Endothelial cell of umbilical vein (primary cell): ENCODE results near the gene SNAPC2. TPM values are rescaled to one million over a fixed set of nuclear protein-coding genes. Genes with fewer than 3 reads are reported as not detected.

Source experiments
- BruUV-seq: library from RNA; stranded (reverse); fragments of 400-500 nt; replicated peaks from 2 replicates; lab custom pipeline; 2021; lab: Mats Ljungman, UMichigan
- CTCF ChIA-PET: fragments of 300-600, 350-600 bp; sonication (Branson Sonifier 250); formaldehyde crosslinking; loops from one replicate; lab custom pipeline; 2021; ENCODE audit warnings: antibody characterized with exemption, inconsistent platforms; lab: Charles Lee
- POLR2A ChIA-PET: fragments of 300-600, 350-600 bp; sonication (Branson Sonifier 250); formaldehyde crosslinking; loops from one replicate; lab custom pipeline; 2021; ENCODE audit warnings: antibody characterized with exemption, inconsistent platforms; lab: Charles Lee
- DNase-seq: peaks from one replicate; pipeline ENCODE4 v3.0.0-alpha.2; 2011; ENCODE audit warnings: low read depth, low spot score
- FAIRE-seq: peaks from 2 replicates; lab custom pipeline; 2011; peaks lifted over from hg19 to GRCh38; lab: Jason Lieb, UNC
- H2AFZ ChIP-seq: 2 replicates; pipeline ENCODE4 v1.6.0; 2012; ENCODE audit warnings: low read depth, low read length, control low read depth, inconsistent platforms
- H3K27ac ChIP-seq: 2 replicates; pipeline ENCODE4 v1.5.1; 2011; ENCODE audit warnings: low read depth, mild to moderate bottlenecking, control low read depth, low read length, moderate library complexity; ENCODE audit not compliant: insufficient read depth
- H3K27me3 ChIP-seq, 2 experiments: 2 replicates each; pipeline versions ENCODE4 v1.6.0 to v1.6.1; 2011; ENCODE audit warnings: low read length in 2 of 2, mixed read lengths in 1 of 2; ENCODE audit not compliant: control insufficient read depth in 2 of 2, insufficient read depth in 2 of 2
- H3K36me3 ChIP-seq, 2 experiments: 2 replicates in 1 of 2; 3 replicates in 1 of 2; pipeline ENCODE4 v1.5.1; 2011; ENCODE audit warnings: low read length in 2 of 2, mild to moderate bottlenecking in 1 of 2, moderate library complexity in 1 of 2; ENCODE audit not compliant: control insufficient read depth in 2 of 2, insufficient read depth in 2 of 2; ENCODE audit errors: extremely low read depth in 1 of 2
- H3K4me1 ChIP-seq: 3 replicates; pipeline ENCODE4 v1.5.1; 2011; ENCODE audit warnings: mild to moderate bottlenecking, low read length; ENCODE audit not compliant: control insufficient read depth, insufficient read depth; ENCODE audit errors: extremely low read depth
- H3K4me2 ChIP-seq: 2 replicates; pipeline ENCODE4 v1.6.1; 2011; ENCODE audit warnings: low read length, control low read depth, mixed read lengths; ENCODE audit not compliant: insufficient read depth
- H3K4me3 ChIP-seq, 3 experiments: fragments of 200-600 bp in 1 of 3; sonication (generic), shearing (Covaris generic) in 1 of 3; replicated peaks in 1 of 3; 2 replicates each; pipeline ENCODE4 v1.5.1; 2011 to 2016; ENCODE audit warnings: control low read depth in 3 of 3, low read length in 3 of 3, mild to moderate bottlenecking in 2 of 3, inconsistent platforms in 1 of 3, low read depth in 1 of 3, moderate library complexity in 1 of 3; ENCODE audit not compliant: insufficient read depth in 1 of 3
- H3K79me2 ChIP-seq: 2 replicates; pipeline ENCODE4 v1.6.0; 2012; ENCODE audit warnings: low read length, inconsistent platforms; ENCODE audit not compliant: control insufficient read depth, insufficient read depth
- H3K9ac ChIP-seq: replicated peaks from 2 replicates; pipeline ENCODE3; 2011; ENCODE audit warnings: low read length, control low read depth; ENCODE audit not compliant: insufficient read depth; ENCODE audit errors: extremely low read depth
- H3K9me1 ChIP-seq: replicated peaks from 3 replicates; pipeline ENCODE4 v1.6.0; 2011; ENCODE audit warnings: mild to moderate bottlenecking, low read length; ENCODE audit not compliant: control insufficient read depth, insufficient read depth; ENCODE audit errors: extremely low read depth
- H3K9me3 ChIP-seq: replicated peaks from 2 replicates; pipeline ENCODE4 v1.5.1; 2012; ENCODE audit warnings: low read length, inconsistent platforms; ENCODE audit not compliant: control insufficient read depth, insufficient read depth
- H4K20me1 ChIP-seq: replicated peaks from 2 replicates; pipeline ENCODE3; 2011; ENCODE audit warnings: mild to moderate bottlenecking, low read length; ENCODE audit not compliant: control insufficient read depth, insufficient read depth; ENCODE audit errors: extremely low read depth
- CTCF ChIP-seq, 2 donors: IDR thresholded peaks; 1 replicate in 1 of 2; 2 replicates in 1 of 2; pipeline ENCODE4 v1.5.1; 2011; ENCODE audit warnings: low read length in 2 of 2, mild to moderate bottlenecking in 2 of 2, moderate library complexity in 2 of 2, control low read depth in 1 of 2, inconsistent platforms in 1 of 2, low read depth in 1 of 2; ENCODE audit not compliant: insufficient read depth in 1 of 2; ENCODE audit errors: extremely low read depth in 1 of 2
- EZH2 ChIP-seq: IDR thresholded peaks from 2 replicates; pipeline ENCODE4 v1.6.1; 2012; ENCODE audit warnings: borderline replicate concordance, low read depth, mild to moderate bottlenecking, moderate library complexity, low read length, inconsistent platforms; ENCODE audit not compliant: severe bottlenecking
- FOS ChIP-seq: IDR thresholded peaks from 2 replicates; pipeline ENCODE4 v1.6.1; 2011; ENCODE audit warnings: mild to moderate bottlenecking, low read length, moderate library complexity, borderline replicate concordance; ENCODE audit not compliant: insufficient read depth
- GATA2 ChIP-seq: IDR thresholded peaks from 2 replicates; pipeline ENCODE4 v1.7.0; 2011; ENCODE audit warnings: low read depth, mild to moderate bottlenecking, moderate library complexity, mixed read lengths, low read length; ENCODE audit not compliant: insufficient read length, insufficient read depth
- JUN ChIP-seq: IDR thresholded peaks from 2 replicates; pipeline ENCODE4 v1.6.1; 2011; ENCODE audit warnings: borderline replicate concordance, low read depth; ENCODE audit not compliant: insufficient read length, insufficient read depth
- MAX ChIP-seq: IDR thresholded peaks from 2 replicates; pipeline ENCODE4 v1.6.1; 2011; ENCODE audit not compliant: insufficient read depth, insufficient read length
- MYC ChIP-seq: IDR thresholded peaks from one replicate; pipeline ENCODE4 v1.6.1; 2011; ENCODE audit warnings: mild to moderate bottlenecking, low read depth, low read length
- POLR2A ChIP-seq: IDR thresholded peaks from 2 replicates; pipeline ENCODE4 v1.6.1; 2012; ENCODE audit warnings: low read depth, mild to moderate bottlenecking, control low read depth, low read length
- POLR2AphosphoS5 ChIP-seq: IDR thresholded peaks from 2 replicates; pipeline ENCODE4 v1.6.1; 2012; ENCODE audit warnings: low read depth, mild to moderate bottlenecking, control low read depth, low read length, moderate library complexity; ENCODE audit not compliant: insufficient read depth
- dilution Hi-C: fragments of 300-500 bp; cut with MboI; formaldehyde crosslinking; loops from one replicate; pipeline ENCODE4 v1.15.0; 2019; ENCODE audit warnings: low sequenced_read_pairs; ENCODE audit not compliant: extremely low pct_ligation_motif_present
- intact Hi-C: fragments of 100-400 bp; cut with micrococcal nuclease; formaldehyde crosslinking; loops from one replicate; pipeline ENCODE4 v1.10.0; 2022
- polyA plus RNA-seq, 4 experiments: library from polyadenylated mRNA; depleted of rRNA in 3 of 4; stranded (reverse) in 3 of 4; unstranded in 1 of 4; fragments of >200 nt; gene quantifications; 2 replicates each; pipeline versions ENCODE4 v1.2.1 to v1.2.3, GENCODE V29; 2011 to 2012; ENCODE audit warnings: missing spikeins in 1 of 4
- total RNA-seq: library from RNA; stranded (reverse); gene quantifications from 2 replicates; pipeline ENCODE4 v1.2.3, GENCODE V29; 2021

The SNAPC2 gene
- total and polyA plus RNA-seq, 2 donors (not counting 3 experiments of a cell fraction or from before 2014, with no cell fraction given), result 23.7 to 25.8 TPM

DNA sequence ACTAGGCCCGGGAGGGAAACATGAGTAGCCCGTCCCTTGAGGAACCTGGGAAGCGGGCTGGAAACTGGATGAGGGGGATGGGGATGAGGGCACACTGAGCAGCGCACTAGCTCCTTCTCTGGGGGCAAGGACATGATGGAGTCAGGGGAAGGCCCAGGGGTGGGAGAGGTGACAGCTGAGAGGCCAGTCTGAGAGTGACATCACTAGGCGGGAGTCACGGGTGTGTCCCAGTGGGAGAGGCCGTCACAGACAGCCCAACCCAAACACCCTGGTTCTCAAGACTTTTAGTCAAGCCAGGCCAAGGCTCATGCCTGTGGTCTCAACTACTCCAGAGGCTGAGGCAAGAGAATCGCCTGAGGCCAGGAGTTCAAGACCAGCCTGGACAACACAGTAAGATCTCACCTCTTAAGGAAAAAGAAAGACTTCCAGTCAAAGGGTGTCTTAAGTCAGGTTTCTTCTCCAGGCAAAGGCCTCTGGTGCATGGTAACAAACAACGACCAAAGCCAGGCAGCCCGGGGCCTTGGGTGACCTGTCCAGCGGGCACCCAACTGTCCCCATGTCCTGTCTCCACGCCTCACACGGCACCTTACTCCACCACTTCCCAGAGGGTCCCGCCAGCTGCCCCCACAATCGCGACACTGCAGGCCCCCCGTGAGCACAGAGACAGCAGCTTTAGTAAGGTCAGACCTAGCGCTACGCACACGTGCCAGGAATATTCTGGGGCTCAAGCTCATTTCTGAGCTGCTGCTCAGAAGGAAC is 48.8 kb downstream of the SNAPC2 start:
- no peaks in the 10 kb centered on the region for H3K4me1 ChIP-seq
- H3K9ac ChIP-seq, result no peak overlapping the region
- H3K27me3 ChIP-seq, result no peaks in the 10 kb centered on the region
- POLR2A ChIA-PET, result no interaction called here
- dilution Hi-C loops, result no loop called here
- no peak overlapping the region for H3K4me3 ChIP-seq
- no peaks in the 10 kb centered on the region for H4K20me1 ChIP-seq
- H3K9me3 ChIP-seq, result no peaks in the 10 kb centered on the region
- CTCF ChIA-PET, result interaction anchor here (1.1 to 3.4 kb wide), 2 partner anchors 25 to 33 kb away, joined by 6 to 40 read pairs; partner anchors contain the start of gene TIMM44
- FAIRE-seq, result no peak
- H3K4me2 ChIP-seq, result no peak overlapping the region
- no peak overlapping the region for H3K27ac ChIP-seq
- H3K36me3 ChIP-seq, result peaks cover 20 to 49% of the 10 kb centered on the region in 2 experiments
- no peak for DNase-seq
- no peak overlapping the region for H2AFZ ChIP-seq
- intact Hi-C loops, result no loop called here
- no TSS peak for BruUV-seq
- TF ChIP-seq EZH2, result no peak
- TF ChIP-seq POLR2AphosphoS5, result no peak
- no peak for TF ChIP-seq MAX
- TF ChIP-seq GATA2, result no peak
- TF ChIP-seq MYC, result no peak
- H3K9me1 ChIP-seq, result no peaks in the 10 kb centered on the region
- no peaks in the 10 kb centered on the region for H3K79me2 ChIP-seq

GRCh38 chr19:7969555-7969939 is 49.4 kb downstream of the SNAPC2 start:
- Histone ChIP-seq H3K9me1 (no peaks in the 10 kb centered on the region), H3K4me1 (no peaks in the 10 kb centered on the region), H3K79me2 (no peaks in the 10 kb centered on the region), H3K9ac (no peak overlapping the region), H3K27ac (no peak overlapping the region), H3K4me3 (no peak overlapping the region), H3K27me3 (no peaks in the 10 kb centered on the region), H4K20me1 (no peaks in the 10 kb centered on the region), H3K36me3 (peaks cover 20 to 54% of the 10 kb centered on the region in 2 experiments), H3K9me3 (no peaks in the 10 kb centered on the region), H2AFZ (no peak overlapping the region), H3K4me2 (no peak overlapping the region)
- POLR2A ChIA-PET, result interaction anchor here (1.0 kb wide), 1 partner anchor 26 kb away, joined by 4 read pairs; the partner anchor contains the start of gene TIMM44
- TF ChIP-seq JUN, result no peak
- TF ChIP-seq FOS, result no peak
- no peak for TF ChIP-seq EZH2
- no peak for TF ChIP-seq POLR2A
- TF ChIP-seq MYC, result no peak
- TF ChIP-seq GATA2, result no peak
- no peak for TF ChIP-seq CTCF (IDR thresholded peaks at IDR 0.05; ENCODE audit: extremely low read depth in 1 of 2, insufficient read depth in 1 of 2, low read depth in 1 of 2, low read length in 2 of 2)
- TF ChIP-seq POLR2AphosphoS5, result no peak
- no peak for TF ChIP-seq MAX
- DNase-seq (no peak), FAIRE-seq (no peak)
- CTCF ChIA-PET, result interaction anchor here (1.1 to 3.4 kb wide), 4 partner anchors 13 to 33 kb away, joined by 3 to 40 read pairs (median 7); partner anchors contain the start of gene TIMM44
- dilution Hi-C loops, result no loop called here
- BruUV-seq, result no TSS peak
- intact Hi-C loops, result no loop called here
